Suprapubic skin (tissue), 4 donors: ENCODE results near the gene FOXJ1.

Source experiments
- POLR2A ChIP-seq, 2 donors: fragments of 450-650 bp; IDR thresholded peaks; one replicate each; pipeline ENCODE4 v1.6.1; 2017; ENCODE audit warnings: antibody characterized with exemption in 2 of 2, mild to moderate bottlenecking in 2 of 2, moderate library complexity in 2 of 2
- POLR2AphosphoS5 ChIP-seq, 3 donors: sonication (generic); formaldehyde crosslinking; IDR thresholded peaks; one replicate each; pipeline ENCODE4 v1.6.1; 2017; ENCODE audit warnings: antibody characterized with exemption in 3 of 3
- TF ChIP-seq, protein P1 (sequence below), 2 donors: fragments of 200-600 bp in 1 of 2; fragments of 450-650 bp in 1 of 2; sonication (generic) in 1 of 2; IDR thresholded peaks; one replicate each; pipeline ENCODE4 v1.5.1; 2016 to 2019; ENCODE audit warnings: antibody characterized with exemption in 2 of 2, mild to moderate bottlenecking in 1 of 2, moderate library complexity in 1 of 2

DNA sequence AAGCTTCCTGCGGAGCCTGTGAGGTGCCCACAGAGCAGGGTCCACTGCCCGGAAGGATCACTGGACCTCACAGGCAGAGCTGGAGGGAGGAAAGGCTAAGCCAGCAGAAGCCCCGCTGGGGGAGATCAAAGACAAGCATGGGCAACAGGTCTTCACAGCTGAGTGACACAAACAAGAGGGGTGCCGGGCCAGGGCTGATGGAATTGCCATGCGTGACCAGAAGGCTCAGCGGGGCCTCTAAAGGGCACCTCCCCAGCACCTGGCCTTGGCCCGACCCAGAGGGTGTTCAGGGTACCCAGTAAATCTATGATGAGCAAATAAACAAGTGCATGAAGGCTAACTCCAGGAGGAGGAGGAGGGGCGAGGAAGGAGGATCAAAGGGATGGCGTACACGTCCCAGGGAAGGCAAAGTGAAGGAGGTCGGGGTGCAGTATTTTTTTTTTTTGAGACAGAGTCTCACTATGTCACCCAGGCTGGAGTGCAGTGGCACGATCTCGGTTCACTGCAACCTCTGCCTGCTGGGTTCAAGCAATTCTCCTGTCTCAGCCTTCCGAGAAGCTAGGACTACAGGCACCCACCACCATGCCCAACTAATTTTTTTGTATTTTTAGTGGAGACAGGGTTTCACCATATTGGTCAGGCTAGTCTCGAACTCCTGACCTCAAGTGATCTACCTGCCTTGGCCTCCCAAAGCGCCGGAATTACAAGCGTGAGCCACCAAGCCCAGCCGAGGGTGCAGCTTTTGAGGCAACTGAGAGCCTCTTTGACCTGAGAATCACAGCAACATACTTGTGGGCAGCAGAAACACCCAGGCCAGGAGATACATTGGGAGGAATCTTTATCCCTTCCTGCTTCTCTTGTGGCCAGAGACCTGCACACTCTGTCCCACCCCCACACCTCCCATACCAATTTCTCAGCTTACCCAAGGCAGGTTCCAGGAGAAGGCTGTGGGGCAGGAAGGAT is 21.4 kb downstream of the FOXJ1 start:
- TF ChIP-seq, protein P1, sequence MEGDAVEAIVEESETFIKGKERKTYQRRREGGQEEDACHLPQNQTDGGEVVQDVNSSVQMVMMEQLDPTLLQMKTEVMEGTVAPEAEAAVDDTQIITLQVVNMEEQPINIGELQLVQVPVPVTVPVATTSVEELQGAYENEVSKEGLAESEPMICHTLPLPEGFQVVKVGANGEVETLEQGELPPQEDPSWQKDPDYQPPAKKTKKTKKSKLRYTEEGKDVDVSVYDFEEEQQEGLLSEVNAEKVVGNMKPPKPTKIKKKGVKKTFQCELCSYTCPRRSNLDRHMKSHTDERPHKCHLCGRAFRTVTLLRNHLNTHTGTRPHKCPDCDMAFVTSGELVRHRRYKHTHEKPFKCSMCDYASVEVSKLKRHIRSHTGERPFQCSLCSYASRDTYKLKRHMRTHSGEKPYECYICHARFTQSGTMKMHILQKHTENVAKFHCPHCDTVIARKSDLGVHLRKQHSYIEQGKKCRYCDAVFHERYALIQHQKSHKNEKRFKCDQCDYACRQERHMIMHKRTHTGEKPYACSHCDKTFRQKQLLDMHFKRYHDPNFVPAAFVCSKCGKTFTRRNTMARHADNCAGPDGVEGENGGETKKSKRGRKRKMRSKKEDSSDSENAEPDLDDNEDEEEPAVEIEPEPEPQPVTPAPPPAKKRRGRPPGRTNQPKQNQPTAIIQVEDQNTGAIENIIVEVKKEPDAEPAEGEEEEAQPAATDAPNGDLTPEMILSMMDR (IDR thresholded peaks at IDR 0.05): no peak
- TF ChIP-seq POLR2AphosphoS5 (IDR thresholded peaks at IDR 0.05) (no peak), POLR2A (IDR thresholded peaks at IDR 0.05) (no peak)
